Smooth muscle cell (in vitro differentiated cells): ENCODE results near the gene AHRR. TPM values are rescaled to one million over a fixed set of nuclear protein-coding genes. Genes with fewer than 3 reads are reported as not detected.
A peak's percentile ranks its signal among the peaks of the same experiment; 100 is the strongest.

Experiments used
- DNase-seq: peaks from one replicate; lab custom pipeline; 2025; ENCODE audit not compliant: unreplicated experiment; lab: John Stamatoyannopoulos, UW
- H2AFZ ChIP-seq: fragments of 200-600 bp; sonication (generic); 2 replicates; pipeline ENCODE4 v1.6.0; 2016; ENCODE audit warnings: antibody characterized with exemption, low read depth, mild to moderate bottlenecking
- H3F3A ChIP-seq: fragments of 200-600 bp; sonication (generic); 2 replicates; pipeline ENCODE4 v1.6.0; 2017; ENCODE audit warnings: antibody characterized with exemption, low read depth
- H3K27ac ChIP-seq: fragments of 200-600 bp; sonication (generic); 2 replicates; pipeline ENCODE4 v1.5.1; 2016; ENCODE audit warnings: low read depth, mild to moderate bottlenecking
- H3K27me3 ChIP-seq: fragments of 200-600 bp; sonication (generic); 2 replicates; pipeline ENCODE4 v1.6.1; 2016; ENCODE audit warnings: low read depth, mild to moderate bottlenecking
- H3K36me3 ChIP-seq: fragments of 200-600 bp; sonication (generic); 2 replicates; pipeline ENCODE4 v1.5.1; 2016; ENCODE audit warnings: low read depth
- H3K4me1 ChIP-seq: fragments of 200-600 bp; sonication (generic); 2 replicates; pipeline ENCODE4 v1.5.1; 2016; ENCODE audit warnings: low read depth
- H3K4me2 ChIP-seq: fragments of 200-600 bp; sonication (generic); 2 replicates; pipeline ENCODE4 v1.6.0; 2016; ENCODE audit warnings: mild to moderate bottlenecking
- H3K4me3 ChIP-seq: fragments of 200-600 bp; sonication (generic); 2 replicates; pipeline ENCODE4 v1.5.1; 2016; ENCODE audit warnings: mild to moderate bottlenecking
- H3K79me2 ChIP-seq: fragments of 200-600 bp; sonication (generic); 2 replicates; pipeline ENCODE4 v1.6.0; 2016; ENCODE audit warnings: low read depth, mild to moderate bottlenecking
- H3K9ac ChIP-seq: fragments of 200-600 bp; sonication (generic); 2 replicates; pipeline ENCODE4 v1.6.0; 2016; ENCODE audit warnings: low read depth
- H3K9me3 ChIP-seq: fragments of 200-600 bp; sonication (generic); replicated peaks from 2 replicates; pipeline ENCODE4 v1.5.1; 2016; ENCODE audit warnings: low read depth
- H4K20me1 ChIP-seq: fragments of 200-600 bp; sonication (generic); 2 replicates; pipeline ENCODE4 v1.6.0; 2016; ENCODE audit warnings: low read depth
- CTCF ChIP-seq: fragments of 200-600 bp; sonication (generic); IDR thresholded peaks from 2 replicates; pipeline ENCODE4 v1.5.1; 2017; ENCODE audit warnings: borderline replicate concordance, mild to moderate bottlenecking, antibody characterized with exemption; ENCODE audit not compliant: insufficient read depth, poor library complexity, severe bottlenecking
- WGBS: methylation state at CpG from one replicate; pipeline ENCODE4 v1.1.7; 2016; ENCODE audit warnings: low lambda C conversion rate; 5-methylcytosine and 5-hydroxymethylcytosine counted together
- polyA plus RNA-seq: library from polyadenylated mRNA; unstranded; fragments of >200 nt; fragmentation: Nextera tagmentation; extraction: Ambion mirVana; gene quantifications from 2 replicates; pipeline ENCODE4 v1.2.1, GENCODE V29; 2016
- total RNA-seq: library from RNA; depleted of rRNA; stranded (reverse); fragments of >200 nt; gene quantifications from 2 replicates; pipeline ENCODE4 v1.2.3, GENCODE V29; 2014

The AHRR gene
- total and polyA plus RNA-seq, 2 experiments from 2014 or later: 14.4 to 18.2 TPM

- Histone ChIP-seq H3K79me2 (no peaks in the 10 kb centered on the region), H4K20me1 (no peaks in the 10 kb centered on the region), H3K4me2 (peak overlapping the region; percentile 90), H3K27me3 (no peaks in the 10 kb centered on the region), H2AFZ (no peak overlapping the region), H3K4me3 (peak overlapping the region; percentile 42), H3K9me3 (no peaks in the 10 kb centered on the region), H3K4me1 (peaks cover 9% of the 10 kb centered on the region), H3K27ac (peak overlapping the region; percentile 74), H3K36me3 (no peaks in the 10 kb centered on the region), H3F3A (peaks cover 6% of the 10 kb centered on the region), H3K9ac (peak overlapping the region; percentile 93)
- no peak for TF ChIP-seq CTCF
- 30% methylated on average over 26 of the region's 86 CpGs for WGBS
- DNase-seq: peak; percentile 60
These were observed 52.4 kb downstream of the AHRR start for GRCh38 chr5:373710-374602.

GRCh38 chr5:374631-375335, 53.3 kb downstream of the AHRR start:
- Histone ChIP-seq H3K4me3 (no peak overlapping the region), H3K4me1 (peaks cover 12% of the 10 kb centered on the region), H2AFZ (no peak overlapping the region), H3F3A (peaks cover 7% of the 10 kb centered on the region), H3K27ac (peak overlapping the region; percentile 74), H3K9ac (peak overlapping the region; percentile 93), H4K20me1 (no peaks in the 10 kb centered on the region), H3K4me2 (peak overlapping the region; percentile 90), H3K36me3 (no peaks in the 10 kb centered on the region), H3K79me2 (no peaks in the 10 kb centered on the region), H3K9me3 (no peaks in the 10 kb centered on the region), H3K27me3 (no peaks in the 10 kb centered on the region)
- 95% methylated on average over 19 of the region's 19 CpGs for WGBS
- no peak for TF ChIP-seq CTCF
- no peak for DNase-seq

GRCh38 chr5:375336-375920, 53.9 kb downstream of the AHRR start:
- Histone ChIP-seq H3K79me2 (peaks cover 4% of the 10 kb centered on the region), H2AFZ (no peak overlapping the region), H3K4me2 (no peak overlapping the region), H3K27me3 (no peaks in the 10 kb centered on the region), H3F3A (peaks cover 7% of the 10 kb centered on the region), H3K27ac (peak overlapping the region; percentile 96), H3K4me3 (no peak overlapping the region), H3K4me1 (peaks cover 18% of the 10 kb centered on the region), H3K36me3 (no peaks in the 10 kb centered on the region), H3K9me3 (no peaks in the 10 kb centered on the region), H3K9ac (no peak overlapping the region), H4K20me1 (no peaks in the 10 kb centered on the region)
- TF ChIP-seq CTCF: no peak
- DNase-seq: no peak
- 95% methylated on average over 21 of the region's 21 CpGs for WGBS
